Activated CD4-positive, alpha-beta T cell treated with anti-CD3 and anti-CD28 coated beads for 24 hours (primary cell): ENCODE data around the gene TSPAN13.
"Not testable (repeated sequence)": the region's sequence is repeated elsewhere in the genome, so short reads cannot be mapped to it uniquely, and the experiment has no call there.

ENCODE experiments used
- DNase-seq, 2 donors: peaks; one replicate each; pipeline ENCODE4 v3.0.0-alpha.2; 2020; ENCODE audit warnings: low read depth in 2 of 2

TSPAN13 gene

DNA sequence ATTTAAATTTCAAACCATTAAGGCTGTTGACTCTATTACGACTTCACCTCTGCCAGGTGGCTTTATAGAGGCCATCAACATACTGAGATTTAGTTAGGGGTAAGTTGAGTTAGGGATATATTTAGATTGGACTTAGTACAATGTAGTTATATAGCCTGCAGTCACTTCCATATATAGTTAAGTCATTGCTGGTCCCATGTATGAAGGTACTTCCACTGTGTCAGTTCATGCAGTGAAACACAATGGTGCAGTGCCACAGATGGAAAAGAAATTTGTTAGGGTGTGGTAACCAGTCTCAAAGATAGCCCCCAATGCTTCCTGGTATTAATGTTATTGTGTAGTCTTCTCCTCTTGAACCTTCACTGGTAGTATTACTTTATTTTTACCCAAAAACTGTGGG, 12.6 kb upstream of the TSPAN13 start:
- no peak for DNase-seq

DNA sequence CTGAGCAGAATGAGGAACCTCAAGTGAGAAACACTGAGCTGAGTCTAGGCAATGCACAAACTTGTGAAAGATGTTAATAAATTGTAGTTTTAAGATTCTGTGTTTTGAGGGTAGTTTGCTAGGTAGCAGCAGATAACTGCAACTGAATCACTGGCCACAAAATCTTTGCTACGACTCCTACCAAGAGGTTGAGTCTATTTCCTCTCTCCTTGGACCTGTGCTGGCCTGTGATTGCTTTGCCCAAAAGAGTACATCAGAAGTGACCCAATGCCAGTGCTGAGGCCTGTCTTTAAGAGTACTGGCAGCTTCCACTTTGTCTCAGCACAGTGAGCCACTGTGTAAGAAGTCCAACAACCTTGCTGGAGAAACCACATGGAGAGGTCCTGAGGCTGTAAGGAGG, 11.9 kb upstream of the TSPAN13 start:
- no peak for DNase-seq

DNA sequence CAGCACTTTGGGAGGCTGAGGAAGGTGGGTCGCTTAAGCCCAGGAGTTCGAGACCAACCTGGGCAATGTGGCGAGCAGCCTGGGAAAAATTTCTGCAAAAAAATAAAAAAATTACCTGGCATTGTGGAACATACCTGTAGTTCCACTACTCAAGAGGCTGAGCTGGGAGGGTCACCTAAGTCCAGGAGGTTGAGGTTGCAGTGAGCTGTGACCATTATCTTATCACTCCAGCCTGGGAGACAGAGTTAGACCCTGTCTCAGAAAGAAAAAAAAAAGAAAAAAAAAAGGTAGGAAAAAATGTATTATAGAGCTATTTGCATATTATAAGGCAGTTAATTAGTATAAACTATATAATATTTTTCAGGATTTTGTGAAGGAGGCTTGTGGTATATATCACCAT, 11.0 kb upstream of the TSPAN13 start:
- no peak for DNase-seq

DNA sequence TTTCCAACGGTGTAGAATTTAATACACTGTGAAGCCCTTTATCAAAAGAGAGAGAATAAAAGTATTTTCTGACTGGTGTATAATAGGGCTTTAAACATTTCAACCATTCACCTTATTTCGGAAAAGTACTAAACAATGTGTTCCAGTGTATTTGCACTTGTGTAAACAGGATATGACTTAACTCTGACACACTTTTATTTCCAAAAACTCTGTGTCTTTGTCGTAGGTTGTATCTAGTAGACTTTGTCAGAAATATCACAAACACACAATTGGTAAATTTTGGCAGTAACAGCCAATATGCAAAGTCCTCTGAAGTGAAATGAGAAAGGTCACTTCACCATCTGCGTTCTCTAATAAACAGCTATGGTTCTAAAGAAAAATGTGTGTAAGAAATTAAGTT, 10.3 kb upstream of the TSPAN13 start:
- no peak for DNase-seq

DNA sequence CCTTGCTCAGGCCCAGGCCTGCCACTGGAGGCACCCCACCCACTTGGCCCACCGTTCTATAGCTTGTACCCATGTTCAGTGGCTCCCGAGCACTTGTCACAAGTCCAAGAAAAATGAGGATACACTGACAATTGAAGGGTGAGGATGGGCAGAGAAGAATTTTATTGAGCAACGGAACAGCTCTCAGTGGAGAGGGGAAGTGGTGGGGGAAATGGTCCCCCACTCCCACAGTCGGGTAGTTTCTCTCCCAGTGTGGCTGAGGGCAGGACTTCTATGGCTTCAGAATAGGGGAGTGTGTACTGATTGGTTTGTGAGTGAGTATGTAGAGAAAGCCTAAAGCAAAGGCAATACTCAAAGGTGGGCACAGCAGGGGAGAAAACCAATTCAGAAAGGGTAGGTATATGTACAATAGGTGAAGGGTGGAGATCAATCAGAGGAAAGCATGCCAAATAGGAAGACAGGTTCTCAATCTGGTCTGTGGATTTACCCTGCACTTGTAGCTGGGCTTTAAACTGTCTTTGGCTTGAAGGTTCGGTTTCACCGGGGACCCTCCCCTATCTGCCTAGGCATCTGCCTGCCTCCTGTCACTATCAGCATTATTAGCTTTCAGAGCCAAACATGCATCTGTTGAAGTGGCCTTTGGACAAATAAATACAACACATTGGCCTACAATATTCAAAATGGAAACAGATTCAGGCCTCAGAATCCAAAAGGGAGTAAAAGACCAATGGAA, 8.9 kb upstream of the TSPAN13 start:
- no peak for DNase-seq

DNA sequence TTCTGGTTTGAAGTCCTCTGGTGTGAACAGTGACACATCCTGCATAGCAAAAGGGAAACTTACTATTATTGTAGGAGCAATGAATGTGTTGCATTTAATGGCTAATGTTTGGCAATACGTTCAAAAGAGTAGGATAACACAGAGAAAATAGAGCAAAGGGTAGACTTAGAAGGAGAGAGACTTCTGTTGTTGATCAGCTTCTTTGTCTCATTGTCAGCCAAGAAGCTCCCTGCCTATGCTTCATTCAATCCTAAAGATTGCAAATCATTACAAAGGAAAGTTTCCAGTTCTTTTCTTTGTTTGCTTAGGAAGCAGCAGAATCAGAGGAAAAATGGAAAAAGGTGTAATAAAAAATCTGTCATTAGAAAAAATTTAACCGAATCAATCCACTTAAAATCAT, 7.9 kb upstream of the TSPAN13 start:
- DNase-seq, result no peak

DNA sequence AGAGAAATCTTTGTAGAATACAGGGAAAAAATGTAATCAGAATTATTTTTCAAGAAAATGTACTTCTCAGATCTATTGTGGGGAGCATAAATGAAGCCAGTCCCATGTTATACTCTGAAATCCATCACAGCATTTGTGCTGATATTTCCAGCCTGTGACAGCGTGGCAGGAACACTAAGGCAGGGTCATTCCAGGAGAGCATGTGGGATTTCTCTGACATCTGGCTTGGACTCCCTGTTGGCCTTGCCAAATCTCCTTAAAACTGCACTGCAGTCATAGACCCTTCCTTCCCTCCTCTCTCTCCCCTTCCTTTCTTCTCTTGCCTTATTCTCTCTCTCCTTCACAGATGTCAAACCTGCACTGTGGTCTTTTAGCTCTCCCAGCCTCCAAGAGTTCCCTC, 6.5 kb upstream of the TSPAN13 start:
- DNase-seq, result no peak

DNA sequence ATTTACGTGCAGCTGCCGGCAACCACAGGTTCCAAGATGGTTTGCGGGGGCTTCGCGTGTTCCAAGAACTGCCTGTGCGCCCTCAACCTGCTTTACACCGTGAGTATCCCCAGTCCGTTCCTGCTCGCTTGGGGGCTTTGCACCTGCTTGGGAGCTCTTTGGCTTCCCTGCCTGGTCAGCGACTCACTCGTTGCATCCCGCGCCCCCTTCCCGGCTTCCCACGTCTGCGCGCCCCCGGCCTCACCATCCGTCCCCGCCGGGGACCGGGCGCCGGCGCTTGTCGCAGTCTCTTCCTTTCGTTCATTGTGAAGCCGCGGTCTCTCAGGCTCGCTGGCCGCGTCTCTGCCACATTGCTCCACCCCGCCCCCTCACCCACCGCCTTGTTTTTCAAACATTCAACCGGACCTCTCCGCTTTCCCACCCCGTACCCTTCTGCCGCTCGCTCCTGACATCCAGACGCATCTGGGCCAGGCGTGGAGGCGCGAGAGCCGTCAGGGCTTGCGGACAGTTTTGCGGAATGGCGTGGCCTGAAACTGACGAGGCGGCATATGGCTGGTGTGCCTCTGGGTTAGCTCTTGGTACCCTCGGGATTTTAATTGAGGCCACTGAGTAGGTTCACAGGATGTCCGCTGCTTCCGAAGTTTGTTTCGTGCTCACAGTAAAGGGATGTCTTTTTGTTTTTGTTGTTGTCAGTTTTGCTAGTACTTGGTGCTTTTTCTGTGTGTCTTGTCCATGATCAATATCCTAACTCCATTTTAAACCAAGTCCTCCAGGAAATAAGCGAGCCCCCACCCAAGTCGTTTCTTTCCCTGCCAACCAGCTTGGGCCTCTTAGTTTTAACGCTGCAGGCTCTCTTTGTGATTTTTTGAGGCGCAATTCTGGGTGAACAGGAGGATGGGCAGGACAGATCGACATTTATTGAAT, 639 bp downstream of the TSPAN13 start:
- DNase-seq, result no peak

DNA sequence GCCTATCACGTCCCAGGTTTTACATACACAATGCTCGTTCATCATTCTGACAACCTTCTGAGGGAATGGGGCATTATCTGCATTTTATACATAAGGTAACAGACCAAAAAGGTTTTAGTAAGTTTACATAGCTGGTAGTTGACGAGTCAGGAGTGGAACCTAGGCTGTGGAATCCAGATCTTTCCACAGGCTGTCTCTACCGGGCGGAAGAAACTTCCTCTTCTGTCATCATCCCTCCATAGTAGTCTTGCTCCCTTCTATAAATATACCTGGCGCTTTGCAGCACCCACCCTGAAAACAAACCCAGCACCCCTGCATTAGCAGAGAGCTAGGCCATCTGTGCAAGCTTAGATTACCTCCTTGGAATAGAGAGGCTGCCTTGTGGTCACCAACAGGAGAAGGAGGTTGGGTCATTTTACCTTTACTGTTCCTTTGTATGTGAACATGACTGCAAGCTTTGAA, 1.3 kb downstream of the TSPAN13 start:
- DNase-seq, result no peak

DNA sequence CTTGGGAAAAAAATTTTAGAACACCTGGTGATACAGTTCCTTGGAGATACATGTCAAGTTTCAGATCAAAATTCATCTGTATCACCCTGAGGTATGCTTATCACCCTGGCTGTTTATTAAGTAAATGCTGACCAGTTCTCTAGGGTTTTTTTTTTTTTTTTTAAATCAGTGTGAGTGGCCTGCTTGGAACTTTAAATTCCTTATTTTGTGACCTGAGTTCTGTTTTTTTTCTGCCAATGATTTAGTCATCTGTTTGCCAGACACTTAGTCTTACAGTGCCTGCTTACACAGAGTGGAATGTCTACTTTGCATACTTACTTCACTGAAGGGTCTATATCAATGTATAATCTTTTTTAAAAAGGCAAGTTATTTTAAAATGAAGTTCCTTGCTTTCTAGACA, 1.8 kb downstream of the TSPAN13 start:
- DNase-seq, result no peak

DNA sequence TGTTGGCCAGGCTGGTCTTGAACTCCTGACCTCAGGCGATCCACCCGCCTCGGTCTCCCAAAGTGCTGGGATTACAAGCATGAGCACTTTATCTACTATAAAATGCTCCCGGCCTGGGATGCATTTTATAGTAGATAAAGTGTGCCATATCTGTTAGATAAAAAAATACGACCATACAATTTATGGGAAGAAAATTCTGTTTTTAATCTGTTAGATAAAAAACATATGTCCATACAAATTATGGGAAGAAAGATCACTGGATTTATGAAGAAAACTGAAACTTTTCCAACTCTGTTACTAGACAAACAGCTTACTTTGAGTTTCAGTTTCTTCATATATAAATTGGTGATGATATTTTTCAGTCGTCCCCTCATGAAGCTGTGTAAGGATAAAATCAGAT, 4.5 kb downstream of the TSPAN13 start:
- DNase-seq, result no peak

DNA sequence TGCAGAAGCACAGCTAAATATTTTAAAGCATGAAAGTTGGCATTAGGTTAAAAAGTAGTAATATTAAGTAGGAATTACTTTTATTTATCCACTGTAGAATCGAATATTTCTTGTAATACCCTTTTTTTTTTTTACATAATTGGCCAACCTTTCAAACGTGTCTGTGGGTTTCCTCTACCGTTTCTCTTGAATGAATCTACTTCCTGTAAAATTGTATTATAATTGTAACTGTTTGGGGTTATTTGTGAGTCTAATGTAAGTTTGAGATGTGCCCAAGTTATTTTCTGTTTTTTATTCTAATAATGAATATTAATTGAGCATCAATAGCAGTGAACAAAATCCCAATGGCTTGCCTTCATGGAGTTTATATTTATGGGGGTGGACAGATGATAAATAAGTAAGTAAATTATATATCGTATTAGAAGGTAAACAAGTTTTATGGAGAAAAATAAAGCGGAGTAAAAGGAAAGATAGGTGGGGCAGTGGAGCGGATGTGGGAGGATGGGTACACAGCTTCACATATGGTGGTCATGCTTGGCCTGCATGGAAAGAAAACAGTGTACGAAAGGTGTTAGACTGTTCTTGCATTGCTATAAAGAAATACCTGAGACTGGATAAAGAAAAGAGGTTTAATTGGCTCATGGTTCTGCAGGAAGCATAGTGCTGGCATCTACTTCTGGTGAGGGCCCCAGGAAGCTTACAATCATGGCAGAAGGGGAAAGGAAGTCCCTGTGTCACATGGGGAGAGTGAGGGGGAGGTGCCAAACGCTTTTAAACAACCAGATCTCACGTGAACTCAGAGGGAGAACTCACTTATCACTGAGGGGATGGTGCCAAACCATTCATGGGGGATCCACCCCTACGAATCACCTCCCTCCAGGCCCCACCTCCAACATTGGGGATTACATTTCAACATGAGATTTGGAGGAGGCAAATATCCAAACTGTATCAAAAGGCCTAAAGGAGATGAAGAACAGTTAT, 5.4 kb downstream of the TSPAN13 start:
- DNase-seq, result no peak

DNA sequence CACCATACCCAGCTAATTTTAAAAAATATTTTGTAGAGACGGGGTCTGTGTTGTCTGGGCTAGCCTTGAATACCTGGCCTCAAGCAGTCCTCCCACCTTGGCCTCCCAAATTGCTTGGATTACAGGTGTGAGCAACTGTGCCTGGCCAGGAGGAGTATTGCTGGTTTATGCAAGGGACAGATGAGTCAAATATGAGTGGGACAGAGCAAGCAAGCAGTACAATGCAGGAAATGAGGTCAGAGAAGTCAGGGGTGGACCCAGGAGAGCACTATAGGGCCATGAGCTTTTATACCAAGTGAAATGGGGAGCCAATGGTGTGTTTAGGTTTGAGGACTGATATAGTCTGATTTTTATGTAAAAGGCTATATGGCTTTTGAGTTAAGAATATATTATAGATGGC, 6.3 kb downstream of the TSPAN13 start:
- DNase-seq, result no peak

DNA sequence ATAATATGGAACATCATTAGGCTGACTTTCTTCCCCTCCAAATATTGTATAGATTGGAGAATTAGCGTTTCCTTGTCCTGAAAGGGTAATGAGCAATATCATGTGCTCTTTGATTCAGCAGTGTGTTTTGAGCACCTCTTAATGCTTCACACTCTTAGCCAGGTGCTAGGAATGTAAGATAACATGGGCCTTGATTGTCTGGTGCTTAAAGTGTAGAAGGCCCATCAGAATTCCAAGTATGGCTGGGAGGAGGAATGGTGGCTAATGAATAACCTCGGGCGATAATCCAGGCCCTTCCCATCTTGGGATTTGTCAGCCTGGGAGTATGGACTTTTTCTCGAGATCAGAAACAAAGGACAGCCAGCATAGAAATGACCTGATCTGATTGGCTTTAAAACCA, 8.6 kb downstream of the TSPAN13 start:
- DNase-seq, result no peak

DNA sequence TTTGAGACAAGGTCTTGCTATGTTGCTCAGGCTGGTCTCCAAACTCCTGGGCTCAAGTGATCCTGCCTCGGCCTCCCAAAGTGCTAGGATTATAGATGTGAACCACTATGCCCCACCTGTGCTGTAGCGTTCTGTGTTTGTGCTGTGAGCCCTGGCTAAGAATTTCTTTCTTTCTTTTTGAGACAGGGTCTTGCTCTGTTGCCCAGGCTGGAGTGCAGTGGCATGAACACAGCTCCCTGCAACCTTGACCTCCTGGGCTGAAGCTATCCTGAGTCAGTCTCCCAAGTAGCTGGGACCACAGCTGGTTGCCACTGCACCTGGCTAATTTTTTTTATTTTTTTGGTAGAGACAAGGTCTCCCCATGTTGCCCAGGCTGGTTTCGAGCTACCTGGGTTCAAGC, 11.4 kb downstream of the TSPAN13 start:
- DNase-seq, result no peak

DNA sequence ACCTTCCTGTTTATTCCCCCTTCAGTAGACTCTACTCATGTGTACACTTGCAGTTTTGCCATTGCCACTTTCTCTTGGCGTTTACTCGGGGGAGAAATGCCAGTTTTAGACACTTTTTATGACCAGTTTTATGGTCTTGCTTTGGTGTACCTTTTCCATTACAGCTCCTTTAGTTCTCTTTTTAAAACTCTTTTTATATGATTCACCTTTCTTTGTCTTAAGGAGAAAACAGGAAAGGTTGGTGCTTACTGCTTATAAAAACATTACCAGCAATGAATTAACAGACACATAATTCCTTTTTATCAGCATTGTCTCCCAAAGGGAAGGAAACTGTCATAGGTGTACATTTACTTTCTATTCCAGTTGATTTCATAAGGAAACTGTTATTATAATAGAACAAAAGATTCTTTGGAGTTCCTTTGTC, 11.9 kb downstream of the TSPAN13 start:
- no peak for DNase-seq

DNA sequence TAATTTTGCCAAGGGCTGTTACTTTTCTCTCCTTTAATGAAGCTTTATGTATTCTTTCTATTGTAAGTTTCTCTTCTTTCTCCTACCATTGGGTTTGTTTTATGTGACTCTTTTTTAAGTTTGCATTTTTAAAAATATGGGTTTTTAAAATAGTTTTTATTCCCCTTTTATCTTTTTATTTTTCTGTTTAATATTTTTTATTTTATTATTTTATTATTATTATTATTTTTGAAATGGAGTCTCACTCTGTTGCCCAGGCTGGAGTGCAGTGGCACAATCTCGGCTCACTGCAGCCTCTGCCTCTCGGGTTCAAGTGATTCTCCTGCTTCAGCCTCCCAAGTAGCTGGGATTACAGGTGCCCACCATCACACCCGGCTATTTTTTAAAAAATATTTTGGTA, 16.4 kb downstream of the TSPAN13 start:
- not testable (repeated sequence) for DNase-seq

DNA sequence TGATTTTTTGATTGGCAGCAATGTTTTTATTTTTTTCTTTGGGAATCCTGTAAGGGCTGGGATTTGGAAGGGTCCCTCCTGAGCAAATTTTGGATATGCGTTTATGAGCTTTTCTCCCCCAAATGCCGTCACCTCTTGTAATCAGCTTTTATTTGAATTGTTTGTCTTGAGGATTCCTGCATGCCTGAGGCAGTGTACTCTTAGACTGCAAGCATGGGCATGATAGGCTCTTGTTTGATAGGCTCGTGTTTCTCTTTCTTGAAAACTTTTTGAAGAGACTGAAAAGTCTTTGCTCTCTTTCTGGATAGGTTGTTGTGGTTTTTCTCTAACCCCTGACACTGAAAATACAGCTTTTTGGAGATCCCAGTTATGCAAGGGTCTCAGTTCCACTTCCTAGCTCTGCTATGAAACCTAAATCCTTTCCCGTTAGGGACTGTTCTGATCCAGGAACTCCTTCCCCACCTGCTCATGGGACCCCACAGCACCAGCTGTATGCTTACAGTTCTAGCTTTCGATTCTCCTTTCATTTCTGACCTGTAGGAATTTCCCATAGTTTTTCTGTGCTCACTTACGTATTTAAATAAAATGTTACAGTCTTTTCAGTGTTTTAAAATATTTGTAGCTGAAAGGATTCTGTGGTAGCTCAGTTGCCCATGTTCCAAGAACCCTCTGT, 17.2 kb downstream of the TSPAN13 start:
- DNase-seq, result no peak

DNA sequence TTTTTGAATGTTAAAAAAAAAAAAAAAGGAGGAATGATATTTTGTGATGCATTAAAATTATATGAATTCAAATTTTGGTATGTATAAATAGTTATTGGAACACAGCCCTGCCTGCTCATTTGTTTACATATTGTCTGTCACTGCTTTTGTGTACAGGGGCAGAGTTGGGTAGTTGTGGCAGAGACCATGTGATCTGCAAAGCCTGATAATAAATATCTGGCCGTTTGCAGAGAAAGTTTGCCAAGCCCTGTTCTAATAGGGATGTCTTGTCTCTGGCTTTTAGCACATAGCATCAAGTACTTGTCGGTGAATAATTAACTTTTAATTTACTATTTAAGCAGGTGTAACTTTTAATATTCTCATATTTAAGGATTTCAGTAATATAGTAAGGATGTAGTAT, 19.8 kb downstream of the TSPAN13 start:
- no peak for DNase-seq

DNA sequence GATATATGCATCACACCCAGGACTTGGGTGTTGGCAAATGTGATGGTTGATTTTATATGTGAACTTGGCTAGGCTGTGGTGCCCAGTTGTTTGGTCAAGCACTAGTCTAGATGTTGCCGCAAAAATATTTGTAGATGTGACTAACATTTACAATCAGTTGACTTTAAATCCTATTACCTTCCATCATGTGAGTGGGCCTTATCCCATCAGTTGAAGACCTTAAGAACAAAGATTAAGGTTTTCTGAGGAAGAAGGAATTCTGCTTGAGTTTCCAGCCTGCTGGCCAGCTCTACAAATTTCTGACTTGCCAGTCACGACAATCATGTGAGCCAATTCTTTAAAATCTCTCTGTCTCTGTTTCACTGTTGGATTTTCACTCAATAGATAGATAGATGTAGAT, 20.3 kb downstream of the TSPAN13 start:
- no peak for DNase-seq

DNA sequence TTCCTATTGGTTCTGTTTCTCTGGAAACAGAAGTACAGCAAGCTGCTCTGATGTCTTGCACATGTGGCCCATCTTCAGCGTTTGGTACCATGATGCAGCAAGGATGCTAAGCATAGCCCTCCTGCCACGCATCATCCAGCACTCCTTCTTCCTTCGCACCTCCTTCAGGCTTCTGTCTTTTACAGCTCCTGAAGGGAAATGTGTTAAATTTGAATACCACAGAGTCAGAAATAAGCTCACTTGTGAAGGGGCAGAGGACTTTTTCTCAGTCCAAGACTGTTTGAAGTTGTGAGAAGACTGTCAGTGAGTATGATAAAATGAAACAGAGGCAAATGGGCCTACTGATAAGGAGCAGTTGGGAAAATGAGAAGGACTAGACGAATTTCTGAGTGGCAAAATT, 20.7 kb downstream of the TSPAN13 start:
- no peak for DNase-seq
